ENCODE measurements around the gene TRPV3. TPM values are rescaled to one million over a fixed set of nuclear protein-coding genes. Genes with fewer than 3 reads are reported as not detected.

Gene TRPV3
- total and polyA plus RNA-seq, 2 donors (not counting 3 experiments of a cell fraction or from before 2014, with no cell fraction given), result 0.01 TPM; not detected in 1

- no peak overlapping the region for H3K4me3 ChIP-seq (replicated peaks in 1 of 3; ENCODE audit: insufficient read depth in 1 of 3, low read depth in 1 of 3, low read length in 3 of 3)
- no peak for FAIRE-seq
- no peaks in the 10 kb centered on the region for H3K4me1 ChIP-seq (ENCODE audit: control insufficient read depth, extremely low read depth, insufficient read depth, low read length)
- ChIA-PET CTCF (no interaction called here), POLR2A (no interaction called here)
- H4K20me1 ChIP-seq (replicated peaks; ENCODE audit: control insufficient read depth, extremely low read depth, insufficient read depth, low read length), result no peaks in the 10 kb centered on the region
- dilution Hi-C loops (cut with MboI; ENCODE audit: extremely low pct_ligation_motif_present, low sequenced_read_pairs), result no loop called here
- no peak for TF ChIP-seq CTCF (IDR thresholded peaks at IDR 0.05; ENCODE audit: extremely low read depth in 1 of 2, insufficient read depth in 1 of 2, low read depth in 1 of 2, low read length in 2 of 2)
- TF ChIP-seq GATA2 (IDR thresholded peaks at IDR 0.05; ENCODE audit: insufficient read depth, insufficient read length, low read depth, low read length), result no peak
- no peak for TF ChIP-seq POLR2AphosphoS5 (IDR thresholded peaks at IDR 0.05; ENCODE audit: insufficient read depth, low read depth, low read length)
- no peak for TF ChIP-seq EZH2 (IDR thresholded peaks at IDR 0.05; ENCODE audit: borderline replicate concordance, low read depth, low read length, severe bottlenecking)
- no peak for TF ChIP-seq MAX (IDR thresholded peaks at IDR 0.05; ENCODE audit: insufficient read depth, insufficient read length)
- no peak for TF ChIP-seq FOS (IDR thresholded peaks at IDR 0.05; ENCODE audit: borderline replicate concordance, insufficient read depth, low read length)
- TF ChIP-seq POLR2A (IDR thresholded peaks at IDR 0.05; ENCODE audit: low read depth, low read length), result no peak
- no peak for TF ChIP-seq JUN (IDR thresholded peaks at IDR 0.05; ENCODE audit: borderline replicate concordance, insufficient read depth, insufficient read length, low read depth)
- TF ChIP-seq MYC (IDR thresholded peaks at IDR 0.05; ENCODE audit: low read depth, low read length), result no peak
- H3K4me2 ChIP-seq (ENCODE audit: insufficient read depth, low read length), result no peak overlapping the region
- H3K9me3 ChIP-seq (replicated peaks; ENCODE audit: control insufficient read depth, insufficient read depth, low read length), result no peaks in the 10 kb centered on the region
- no peaks in the 10 kb centered on the region for H3K36me3 ChIP-seq (ENCODE audit: control insufficient read depth in 2 of 2, extremely low read depth in 1 of 2, insufficient read depth in 2 of 2, low read length in 2 of 2)
- no peaks in the 10 kb centered on the region for H3K27me3 ChIP-seq (ENCODE audit: control insufficient read depth in 2 of 2, insufficient read depth in 2 of 2, low read length in 2 of 2)
- intact Hi-C loops (cut with micrococcal nuclease), result no loop called here
- DNase-seq (ENCODE audit: low read depth, low spot score), result no peak
- no peak overlapping the region for H3K9ac ChIP-seq (replicated peaks; ENCODE audit: extremely low read depth, insufficient read depth, low read length)
- no TSS peak for BruUV-seq (replicated peaks)
- H3K27ac ChIP-seq (ENCODE audit: insufficient read depth, low read depth, low read length), result no peak overlapping the region
- H3K79me2 ChIP-seq (ENCODE audit: control insufficient read depth, insufficient read depth, low read length), result no peaks in the 10 kb centered on the region
- H3K9me1 ChIP-seq (replicated peaks; ENCODE audit: control insufficient read depth, extremely low read depth, insufficient read depth, low read length), result no peaks in the 10 kb centered on the region
- H2AFZ ChIP-seq (ENCODE audit: low read depth, low read length), result no peak overlapping the region
Observed at GRCh38 chr17:3479988-3480387, 77.6 kb downstream of the TRPV3 start.

All from endothelial cell of umbilical vein (primary cell).